ENCODE data around the gene CHSY1.

GRCh38 chr15:101246824-101247745 lies 4.8 kb downstream of the CHSY1 start:
- TF ChIP-seq CTCF (IDR thresholded peaks at IDR 0.05) (no peak), POLR2A (IDR thresholded peaks at IDR 0.05) (no peak)

All from heart left ventricle (tissue), 13 donors.